Motor neuron (in vitro differentiated cells): ENCODE results near the gene KRT36. TPM values are rescaled to one million over a fixed set of nuclear protein-coding genes. Genes with fewer than 3 reads are reported as not detected.

ENCODE experiments used
- ATAC-seq, 8 experiments: fragments of 200-7000 bp; cut with Tn5 transposase; replicated peaks in 6 of 8; 2 replicates each; pipeline ENCODE4 v1.8.0; 2021; ENCODE audit warnings: mild to moderate bottlenecking in 8 of 8, moderate library complexity in 8 of 8
- H3K27ac ChIP-seq, 2 donors: fragments of 250-450 bp; sonication (Bioruptor Pico); 2 replicates each; pipeline ENCODE4 v1.9.0; 2021; ENCODE audit warnings: antibody characterized with exemption in 2 of 2, mild to moderate bottlenecking in 2 of 2, moderate library complexity in 1 of 2
- H3K4me1 ChIP-seq, 2 donors: fragments of 250-450 bp; sonication (Bioruptor Pico); replicated peaks in 1 of 2; 2 replicates each; pipeline ENCODE4 v1.6.1; 2021; ENCODE audit warnings: antibody characterized with exemption in 2 of 2, mild to moderate bottlenecking in 2 of 2, moderate library complexity in 1 of 2
- H3K4me3 ChIP-seq, 5 donors: fragments of 250-450 bp; sonication (Bioruptor Pico); 2 replicates each; pipeline ENCODE4 v1.9.0; 2021; ENCODE audit warnings: antibody characterized with exemption in 5 of 5, mild to moderate bottlenecking in 5 of 5, moderate library complexity in 4 of 5
- WGBS, 10 experiments: fragments of 450-650 bp; shearing (Covaris generic); methylation state at CpG; one replicate each; pipeline ENCODE4 v1.0.0; 2022; 5-methylcytosine and 5-hydroxymethylcytosine counted together
- in situ Hi-C, 9 experiments: fragments of 400-800 bp; cut with MboI; loops; one replicate each; pipeline ENCODE4 v1.15.0; 2021; ENCODE audit warnings: low sequenced_read_pairs in 9 of 9, low pct_unique_long_range_greater_than_20kb in 2 of 9; ENCODE audit not compliant: unreplicated experiment in 9 of 9
- total RNA-seq, 8 experiments: library from RNA; unstranded; fragments of 300-600 nt; gene quantifications; 2 replicates each; pipeline versions ENCODE4 v1.2.3 to v1.2.4, GENCODE V29; 2022

KRT36 gene
- total RNA-seq, 8 experiments from 2014 or later = 0.19 to 0.25 TPM; not detected in 6

DNA sequence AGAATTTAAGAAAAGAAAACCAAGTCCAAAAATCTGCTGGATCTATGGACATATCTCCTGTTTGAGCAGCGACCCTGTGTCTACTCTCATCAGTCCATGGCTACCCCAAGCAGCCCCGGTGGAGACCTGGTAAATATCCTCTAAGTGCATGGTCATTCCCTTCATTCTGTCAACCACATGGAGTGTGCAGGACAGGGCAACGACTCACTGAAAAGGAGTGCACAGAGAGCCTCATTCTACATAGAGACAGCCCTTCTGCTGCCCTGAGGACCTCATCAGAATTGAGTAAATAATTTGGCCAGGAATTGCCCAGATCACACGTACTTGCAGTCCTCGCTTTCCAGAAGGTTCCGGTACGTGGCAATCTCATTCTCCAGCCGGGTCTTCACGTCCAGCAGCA lies 51.9 kb downstream of the KRT36 start:
- Histone ChIP-seq H3K4me1 (peaks cover 18 to 26% of the 10 kb centered on the region in 2 donors), H3K27ac (no peak overlapping the region), H3K4me3 (no peak overlapping the region)
- ATAC-seq = no peak
- in situ Hi-C loops = no loop called here
- WGBS, 10 experiments = 30 to 95% (median 76%) methylated on average over 1 to 9 of the region's 9 CpGs; no CpG with 5 or more reads in 2 of the 10 experiments

DNA sequence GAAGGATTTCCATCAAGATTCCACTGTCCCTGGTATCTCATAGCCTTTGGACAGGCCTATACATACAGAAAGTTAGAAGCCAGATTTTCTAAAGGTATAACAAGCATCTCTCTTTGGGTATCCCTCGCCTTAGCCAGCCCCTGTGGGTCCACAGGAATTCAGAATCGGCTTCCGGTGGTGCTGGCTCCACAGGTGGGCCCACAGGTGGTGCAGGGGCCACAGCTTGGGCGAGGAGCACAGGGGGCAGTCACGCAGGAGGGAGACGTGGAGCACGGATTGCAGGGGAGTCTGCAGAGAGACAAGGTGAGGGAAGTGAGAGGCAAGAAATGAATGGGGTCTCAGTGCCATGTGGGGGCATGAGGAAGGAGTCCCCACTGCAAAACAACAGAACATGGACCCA lies 52.5 kb downstream of the KRT36 start:
- 25 to 100% (median 85%) methylated on average over 1 to 6 of the region's 7 CpGs; no CpG with 5 or more reads in 4 of the 10 experiments for WGBS, 10 experiments
- in situ Hi-C loops = no loop called here
- ATAC-seq = no peak
- H3K4me1 ChIP-seq = peaks cover 12 to 21% of the 10 kb centered on the region in 2 donors
- no peak overlapping the region for H3K4me3 ChIP-seq
- no peak overlapping the region for H3K27ac ChIP-seq

Other genes starting within 250 kb of the KRT36 start
- gene KRTAP9-4, start 240.2 kb downstream of the KRT36 start, total RNA-seq = not detected
- under 1 TPM in 1 of 8 experiments, not detected in 7; 0.28 TPM for gene KRTAP9-9, start 234.5 kb downstream of the KRT36 start, total RNA-seq
- not detected for gene KRTAP9-6, start 224.5 kb downstream of the KRT36 start, total RNA-seq
- under 1 TPM in 1 of 8 experiments, not detected in 7; 0.45 TPM for gene KRTAP9-7, start 214.2 kb downstream of the KRT36 start, total RNA-seq
- under 1 TPM in 1 of 8 experiments, not detected in 7; 0.57 TPM for gene KRTAP29-1, start 187.1 kb downstream of the KRT36 start, total RNA-seq
- gene KRTAP16-1, start 180.6 kb downstream of the KRT36 start, total RNA-seq = under 1 TPM in 4 of 8 experiments, not detected in 4; 0.17 to 1.00 (median 0.27) TPM
- gene KRTAP17-1, start 174.2 kb downstream of the KRT36 start, total RNA-seq = under 1 TPM in 1 of 8 experiments, not detected in 7; 0.57 TPM
- gene KRT33A, start 139.1 kb downstream of the KRT36 start, total RNA-seq = not detected
- under 1 TPM in 1 of 8 experiments, not detected in 7; 0.13 TPM for gene KRT33B, start 120.1 kb downstream of the KRT36 start, total RNA-seq
- under 1 TPM in 2 of 8 experiments, not detected in 6; 0.14 TPM for gene KRT34, start 107.6 kb downstream of the KRT36 start, total RNA-seq
- under 1 TPM in 2 of 8 experiments, not detected in 6; 0.32 to 0.38 TPM for gene KRT31, start 92.3 kb downstream of the KRT36 start, total RNA-seq
- under 1 TPM in 3 of 8 experiments, not detected in 5; 0.05 to 0.41 (median 0.33) TPM for gene KRT37, start 65.3 kb downstream of the KRT36 start, total RNA-seq
- gene KRT38, start 48.9 kb downstream of the KRT36 start, total RNA-seq = under 1 TPM in 3 of 8 experiments, not detected in 5; 0.11 to 0.92 (median 0.71) TPM
- gene KRT32, start 22.5 kb downstream of the KRT36 start, total RNA-seq = under 1 TPM in 1 of 8 experiments, not detected in 7; 0.05 TPM
- under 1 TPM in 4 of 8 experiments, not detected in 4; 0.09 to 0.24 (median 0.17) TPM for gene KRT35, start 8.8 kb downstream of the KRT36 start, total RNA-seq
- gene KRT13, start 15.7 kb upstream of the KRT36 start, total RNA-seq = 1 to 10 TPM in 1 of 8 experiments, under 1 TPM in 3, not detected in 4; 0.32 to 1.9 (median 0.67) TPM
- 1 to 10 TPM in 2 of 8 experiments, under 1 TPM in 5, not detected in 1; 0.11 to 4.0 (median 0.25) TPM for gene KRT15, start 29.0 kb upstream of the KRT36 start, total RNA-seq
- 1 to 10 TPM in 3 of 8 experiments, under 1 TPM in 3, not detected in 2; 0.29 to 6.2 (median 0.86) TPM for gene KRT19, start 38.4 kb upstream of the KRT36 start, total RNA-seq
- gene KRT9, start 82.1 kb upstream of the KRT36 start, total RNA-seq = 1 to 10 TPM in 1 of 8 experiments, under 1 TPM in 6, not detected in 1; 0.11 to 1.5 (median 0.46) TPM
- gene KRT14, start 97.0 kb upstream of the KRT36 start, total RNA-seq = 1 to 10 TPM in 1 of 8 experiments, under 1 TPM in 4, not detected in 3; 0.18 to 1.3 (median 0.54) TPM
- gene KRT16, start 122.9 kb upstream of the KRT36 start, total RNA-seq = 10 to 100 TPM in 1 of 8 experiments, 1 to 10 TPM in 3, not detected in 4; 1.0 to 26.9 (median 4.5) TPM
- 10 to 100 TPM in 3 of 8 experiments, 1 to 10 TPM in 1, under 1 TPM in 2, not detected in 2; 0.17 to 18.1 (median 5.8) TPM for gene KRT17, start 134.7 kb upstream of the KRT36 start, total RNA-seq
- gene EIF1, start 199.0 kb upstream of the KRT36 start, total RNA-seq = 100 to 1,000 TPM; 160 to 776 (median 444) TPM
- gene GAST, start 222.4 kb upstream of the KRT36 start, total RNA-seq = not detected
- 10 to 100 TPM in 1 of 8 experiments, 1 to 10 TPM in 6, under 1 TPM in 1; 0.41 to 12.8 (median 2.1) TPM for gene HAP1, start 244.7 kb upstream of the KRT36 start, total RNA-seq